GM18499 (cell line): ENCODE results near the gene MTCH1.

ENCODE experiments used
- ATAC-seq: cut with Tn5 transposase; IDR thresholded peaks from one replicate; pipeline ENCODE4 v1.9.1; 2021; ENCODE audit warnings: moderate number of reproducible peaks; ENCODE audit not compliant: insufficient read depth, unreplicated experiment

The MTCH1 gene

DNA sequence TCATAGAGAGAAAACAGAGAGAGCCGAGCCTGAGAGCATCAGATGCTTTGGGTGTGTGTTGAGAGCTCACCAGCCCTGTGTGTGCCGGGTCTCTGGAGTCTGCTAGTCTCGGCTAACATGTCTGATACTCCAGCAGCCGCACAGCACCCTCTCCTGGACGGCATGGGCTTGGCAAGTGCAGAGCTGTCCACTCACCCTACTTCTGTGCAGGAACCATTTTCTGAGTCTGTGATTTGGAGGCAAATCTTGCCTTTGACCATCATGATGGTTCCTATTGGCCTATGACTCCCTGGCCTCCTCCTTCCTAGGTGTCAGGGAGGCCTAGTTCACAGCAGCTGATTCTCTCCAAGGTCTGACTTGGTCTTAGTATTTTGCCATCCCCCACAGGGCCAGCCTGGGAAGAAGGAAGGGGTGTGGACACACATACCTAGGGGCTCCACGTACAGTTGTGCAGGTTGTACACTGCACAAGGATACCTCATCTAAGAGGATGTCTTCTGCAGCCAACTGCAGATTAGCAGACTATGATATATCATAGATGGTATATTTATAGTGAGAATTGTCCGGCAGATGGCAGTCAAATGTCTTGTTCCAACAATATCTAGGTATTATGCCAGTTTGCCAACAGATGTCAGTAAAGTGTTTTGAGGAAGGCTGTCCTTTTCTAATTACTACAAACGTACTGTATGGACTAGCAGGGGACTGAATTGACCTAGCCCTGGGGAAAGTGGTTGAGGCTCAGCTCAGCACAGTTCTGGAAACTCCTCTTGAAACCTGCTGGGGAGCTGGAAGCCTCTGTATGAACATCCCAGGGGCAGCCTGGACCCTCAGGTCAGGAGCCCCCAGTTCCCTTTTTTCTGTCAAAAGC lies 32.4 kb upstream of the MTCH1 start:
- peak; percentile 46 for ATAC-seq

DNA sequence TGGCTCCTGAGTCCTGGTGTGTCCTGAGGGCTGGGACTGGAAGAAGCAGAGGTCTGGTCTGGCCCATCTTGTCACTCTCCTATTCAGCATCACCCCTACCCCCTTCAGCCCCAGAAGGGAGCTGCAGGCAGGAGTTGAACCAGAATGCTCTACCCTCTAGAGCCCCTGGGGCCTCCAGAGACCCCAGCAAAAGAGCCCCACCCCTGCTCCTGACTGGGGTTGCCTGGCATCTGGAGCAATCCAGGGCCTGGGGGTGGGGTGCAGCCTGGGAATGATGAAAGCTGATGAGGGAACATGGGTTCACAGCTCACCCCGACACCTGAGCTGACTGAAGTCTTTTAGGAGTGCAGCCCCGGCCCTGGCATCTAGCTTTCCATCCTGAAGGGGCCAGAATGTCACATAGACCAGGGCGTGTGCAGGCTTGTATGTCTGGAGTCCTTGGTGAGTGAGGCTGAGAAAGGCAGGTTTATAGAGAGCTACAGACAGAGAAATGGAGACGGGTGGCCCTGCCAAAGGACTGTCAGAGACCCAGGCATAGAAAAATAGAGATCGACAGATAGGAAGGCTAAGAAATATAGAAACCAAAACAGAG lies 31.7 kb upstream of the MTCH1 start:
- no peak for ATAC-seq

DNA sequence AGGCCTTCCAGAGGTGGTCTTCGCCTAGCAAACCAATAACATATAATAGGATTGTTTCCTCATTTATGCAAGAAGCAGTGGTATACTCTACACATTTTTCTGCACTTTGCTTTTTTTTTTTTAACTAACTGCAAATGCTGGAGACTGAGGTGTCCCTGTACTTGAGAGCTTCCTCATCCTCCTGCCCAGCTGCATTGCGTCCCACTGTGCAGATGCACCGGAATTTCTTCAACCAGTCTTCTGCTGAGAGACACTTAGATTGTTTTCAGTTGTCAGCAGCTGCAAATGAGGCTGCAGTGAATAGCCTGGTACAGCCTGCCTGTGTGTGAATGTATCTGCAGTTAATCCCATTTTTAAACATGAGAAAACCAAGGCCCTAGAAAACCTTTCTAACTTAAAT lies 31.0 kb upstream of the MTCH1 start:
- ATAC-seq = no peak

DNA sequence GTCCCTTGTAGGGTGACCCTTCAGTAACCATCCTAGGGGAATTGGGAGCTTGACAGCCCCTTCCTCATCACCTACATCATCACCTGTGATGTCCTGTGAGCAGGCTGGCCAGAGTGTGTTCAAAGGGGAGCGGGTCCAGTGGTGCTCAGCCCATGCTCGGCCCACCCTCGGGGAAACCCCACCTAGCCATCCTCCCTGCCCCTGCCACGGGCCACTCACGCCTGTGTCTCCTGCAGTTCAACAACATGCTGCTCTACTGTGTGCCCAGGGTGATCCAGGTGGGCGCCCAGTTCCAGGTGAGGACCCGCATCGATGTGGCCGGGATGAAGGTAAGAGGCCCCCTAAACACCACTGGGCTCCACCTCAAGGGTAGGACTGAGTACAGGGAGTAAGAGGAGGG lies 29.5 kb upstream of the MTCH1 start:
- ATAC-seq = no peak

DNA sequence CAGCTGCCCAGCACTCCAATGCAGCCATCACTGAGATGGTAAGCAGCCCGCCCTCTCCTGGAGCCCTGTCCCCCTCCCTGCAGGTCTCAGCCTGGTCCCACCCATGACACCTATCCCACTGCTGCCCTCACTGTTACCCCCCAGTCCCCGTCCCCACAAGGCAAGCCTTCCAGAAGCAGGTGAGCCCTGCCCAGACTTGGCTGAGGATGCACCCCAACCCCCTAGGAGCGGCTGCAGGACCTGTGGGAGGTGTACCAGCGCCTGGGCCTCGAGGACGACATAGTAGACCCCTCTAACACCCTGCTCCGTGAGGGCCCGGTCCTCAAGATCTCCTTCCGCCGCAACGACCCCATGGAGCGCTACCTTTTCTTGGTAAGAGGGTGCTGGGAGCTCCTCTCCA lies 28.7 kb upstream of the MTCH1 start:
- no peak for ATAC-seq

DNA sequence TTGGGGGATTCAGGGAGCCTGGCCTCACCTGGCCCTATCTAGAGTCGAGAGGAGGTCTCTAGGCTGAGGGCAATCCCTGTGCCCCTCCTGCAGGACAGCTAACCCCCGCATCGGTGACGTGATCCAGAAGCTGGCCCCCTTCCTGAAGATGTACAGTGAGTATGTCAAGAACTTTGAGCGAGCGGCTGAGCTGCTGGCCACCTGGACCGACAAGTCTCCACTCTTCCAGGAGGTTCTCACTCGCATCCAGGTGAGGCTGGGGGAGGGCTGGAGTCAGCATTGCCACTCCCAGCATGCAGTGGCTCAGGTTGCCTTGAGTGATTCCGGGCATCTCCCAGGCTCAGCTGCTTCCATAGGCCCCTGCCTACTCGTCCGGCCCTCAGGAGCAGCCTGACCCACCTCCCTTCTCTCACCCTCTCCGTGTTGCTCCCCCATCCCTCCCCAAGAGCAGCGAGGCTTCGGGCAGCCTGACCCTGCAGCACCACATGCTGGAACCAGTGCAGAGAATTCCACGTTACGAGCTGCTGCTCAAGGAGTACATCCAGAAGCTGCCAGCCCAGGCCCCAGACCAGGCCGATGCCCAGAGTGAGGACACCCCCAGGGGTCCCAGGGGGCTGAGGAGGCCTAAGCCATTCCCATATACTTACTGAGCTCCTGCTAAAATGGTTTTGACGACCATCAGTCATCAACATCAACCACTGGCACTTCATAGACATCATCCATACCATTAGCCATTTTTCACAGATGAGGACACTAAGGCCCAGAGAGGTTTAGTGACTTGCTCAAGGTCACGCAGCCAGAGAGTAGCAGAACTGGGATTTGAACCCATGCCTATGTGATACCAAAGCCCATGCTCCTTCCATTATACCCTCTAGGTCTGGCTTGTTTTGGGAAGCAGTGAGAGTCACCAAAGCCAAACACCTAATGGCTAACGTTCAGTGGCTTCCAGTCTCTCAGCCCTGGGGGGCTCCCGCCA lies 27.8 kb upstream of the MTCH1 start:
- no peak for ATAC-seq

DNA sequence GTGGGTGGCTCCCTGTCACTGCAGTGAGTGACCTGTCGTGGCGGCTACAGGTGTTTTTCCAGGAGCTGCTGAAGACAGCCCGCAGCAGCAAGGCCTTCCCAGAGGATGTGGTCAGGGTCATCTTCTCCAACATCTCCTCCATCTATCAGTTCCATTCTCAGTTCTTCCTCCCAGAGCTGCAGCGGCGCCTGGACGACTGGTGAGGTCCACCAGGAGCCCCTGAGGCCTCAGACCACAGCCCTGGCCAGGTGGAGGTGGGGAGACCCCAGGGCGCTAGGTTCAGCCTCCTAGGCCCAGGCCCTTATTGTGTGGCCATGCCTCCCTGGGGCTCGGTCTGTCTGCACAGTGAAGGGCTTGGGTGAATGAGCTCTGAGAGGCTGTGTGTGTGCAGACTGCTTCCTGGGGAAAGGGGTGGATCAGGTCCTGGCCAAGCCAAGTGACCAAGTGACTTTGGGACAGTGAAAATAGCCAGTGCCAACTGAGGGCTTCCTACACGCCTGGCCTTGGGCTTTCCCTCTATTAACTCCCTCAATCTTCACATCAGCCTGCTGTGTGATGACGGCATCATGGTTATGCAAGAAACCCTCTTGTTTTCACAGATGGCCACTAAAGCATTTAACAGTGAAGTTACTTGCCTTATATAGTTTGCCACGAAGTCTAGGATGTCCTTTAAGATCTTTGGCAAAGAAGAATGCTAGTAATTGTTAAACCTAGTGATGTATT lies 25.8 kb upstream of the MTCH1 start:
- ATAC-seq = no peak

DNA sequence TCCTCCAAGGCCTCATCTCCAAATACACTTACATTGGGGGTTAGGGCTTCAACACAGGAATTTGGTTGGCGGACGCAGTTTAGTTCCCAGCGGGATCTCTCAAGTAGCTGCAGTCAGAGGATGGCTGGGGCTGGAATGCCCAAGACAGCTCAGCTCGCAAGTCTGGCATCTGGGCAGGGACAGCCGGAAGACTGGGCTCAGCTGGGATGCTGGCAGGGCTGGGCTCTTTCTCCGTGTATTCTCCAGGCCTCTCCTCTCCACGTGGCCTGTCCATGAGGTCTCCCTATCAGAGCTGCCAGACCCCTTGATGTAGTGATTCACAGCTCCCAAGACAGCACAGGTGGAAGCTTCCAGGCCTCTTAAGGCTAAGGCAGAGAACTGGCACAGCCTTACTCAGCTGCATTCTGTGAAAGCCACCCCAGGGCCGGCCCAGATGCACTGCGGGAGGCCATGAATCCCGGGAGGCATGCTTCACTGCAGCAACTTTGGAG lies 24.5 kb upstream of the MTCH1 start:
- ATAC-seq = no peak

DNA sequence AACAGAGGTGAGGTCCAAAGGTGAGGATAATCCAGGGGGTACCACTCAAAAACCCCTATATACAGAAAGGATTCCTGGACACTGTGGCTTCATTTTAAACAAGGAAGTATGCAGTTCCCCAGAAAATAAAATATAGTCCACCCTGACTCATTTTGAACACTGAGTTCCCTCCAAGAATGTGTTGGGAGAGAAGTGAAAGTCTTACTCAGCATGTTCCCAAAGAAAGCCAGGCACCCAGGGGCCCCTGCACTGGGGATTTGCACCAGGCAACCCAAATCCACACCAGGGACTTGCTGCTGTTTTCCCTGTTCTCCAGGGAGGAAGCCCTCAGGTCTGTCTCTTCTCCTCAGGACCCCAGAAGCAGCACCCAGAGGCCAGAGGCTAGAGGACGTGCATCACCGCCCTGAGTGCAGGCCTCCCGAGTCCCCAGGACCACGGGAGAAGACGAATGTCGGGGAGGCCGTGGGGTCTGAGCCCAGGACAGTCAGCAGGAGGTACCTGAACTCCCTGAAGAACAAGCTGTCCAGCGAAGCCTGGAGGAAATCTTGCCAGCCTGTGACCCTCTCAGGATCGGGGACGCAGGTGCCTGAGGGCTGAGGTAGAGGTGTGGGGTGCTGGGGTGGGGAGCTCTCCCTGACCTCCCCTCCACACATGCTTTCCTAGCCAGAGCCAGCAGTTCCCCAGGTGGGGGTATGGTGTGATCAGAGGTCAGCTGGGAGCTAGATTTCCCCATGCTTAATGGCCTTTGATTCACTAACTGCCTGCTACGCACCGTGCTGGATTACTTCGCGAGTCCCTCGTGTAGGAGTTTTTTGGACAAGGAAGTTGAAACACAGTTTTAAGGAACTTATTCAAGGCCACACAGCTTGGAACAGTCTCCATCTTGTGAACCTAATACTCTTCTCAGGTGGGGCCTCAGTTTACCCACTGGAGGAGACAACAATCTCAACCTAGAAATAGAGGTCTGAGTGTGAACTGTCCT lies 22.8 kb upstream of the MTCH1 start:
- ATAC-seq = no peak

DNA sequence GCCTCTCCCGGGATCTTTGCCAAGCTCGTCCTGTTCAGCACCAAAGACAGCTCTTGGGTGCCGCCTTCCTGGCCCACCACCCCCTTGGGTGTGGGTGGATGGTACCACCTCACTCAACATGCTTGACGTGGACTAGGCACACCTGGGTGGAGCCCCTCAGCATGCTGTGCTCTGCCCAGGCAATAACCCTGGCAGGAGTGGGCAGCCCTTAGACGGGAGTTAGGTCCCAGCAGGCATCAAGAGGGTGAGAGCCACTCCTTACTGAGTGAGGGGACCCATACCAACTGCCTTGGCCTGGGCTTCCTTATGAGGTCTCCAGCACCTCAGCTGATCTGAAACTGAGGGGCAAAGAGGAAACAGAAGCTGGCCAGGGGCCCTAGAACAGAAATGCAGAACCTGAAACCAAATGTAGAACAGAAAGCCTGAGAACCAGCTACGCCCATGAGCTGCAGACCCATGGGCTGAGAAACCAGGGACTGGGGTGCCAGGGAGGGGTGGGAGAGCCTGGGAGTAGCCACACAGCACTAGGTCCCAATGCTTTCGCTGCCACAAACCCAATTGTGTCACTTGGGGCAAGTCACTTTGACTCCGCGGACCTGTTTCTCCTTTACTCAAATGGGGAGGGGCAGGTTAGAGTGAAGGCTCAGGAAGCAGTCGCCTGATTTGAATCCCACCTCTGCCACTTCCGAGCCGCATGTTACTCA lies 21.5 kb upstream of the MTCH1 start:
- no peak for ATAC-seq

DNA sequence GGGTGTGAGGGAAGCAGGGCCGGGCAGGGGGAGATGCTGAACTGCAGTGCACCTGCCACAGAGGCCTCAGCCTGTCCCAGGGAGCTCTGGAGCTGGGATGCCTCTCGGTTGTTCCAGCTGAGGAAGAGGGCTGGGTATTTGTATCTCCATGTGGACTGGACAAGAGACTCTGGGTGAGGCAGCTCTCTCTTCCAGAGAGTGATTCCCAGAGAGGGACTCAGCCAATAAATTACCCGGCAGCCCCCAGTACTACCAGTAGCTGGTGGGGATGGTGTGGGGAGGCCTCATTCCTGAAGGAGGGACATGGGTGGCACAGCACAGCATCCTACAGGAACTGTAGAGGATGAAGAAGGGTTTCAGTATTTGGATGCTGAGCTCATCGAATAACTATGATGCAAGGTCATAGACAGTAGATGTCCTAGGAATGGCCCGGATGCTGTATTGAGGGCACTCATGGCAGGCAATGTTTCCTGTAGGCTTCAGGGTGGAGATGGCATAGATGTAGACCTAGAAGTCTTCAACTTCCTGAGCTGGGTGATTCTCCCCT lies 20.9 kb upstream of the MTCH1 start:
- ATAC-seq = no peak

DNA sequence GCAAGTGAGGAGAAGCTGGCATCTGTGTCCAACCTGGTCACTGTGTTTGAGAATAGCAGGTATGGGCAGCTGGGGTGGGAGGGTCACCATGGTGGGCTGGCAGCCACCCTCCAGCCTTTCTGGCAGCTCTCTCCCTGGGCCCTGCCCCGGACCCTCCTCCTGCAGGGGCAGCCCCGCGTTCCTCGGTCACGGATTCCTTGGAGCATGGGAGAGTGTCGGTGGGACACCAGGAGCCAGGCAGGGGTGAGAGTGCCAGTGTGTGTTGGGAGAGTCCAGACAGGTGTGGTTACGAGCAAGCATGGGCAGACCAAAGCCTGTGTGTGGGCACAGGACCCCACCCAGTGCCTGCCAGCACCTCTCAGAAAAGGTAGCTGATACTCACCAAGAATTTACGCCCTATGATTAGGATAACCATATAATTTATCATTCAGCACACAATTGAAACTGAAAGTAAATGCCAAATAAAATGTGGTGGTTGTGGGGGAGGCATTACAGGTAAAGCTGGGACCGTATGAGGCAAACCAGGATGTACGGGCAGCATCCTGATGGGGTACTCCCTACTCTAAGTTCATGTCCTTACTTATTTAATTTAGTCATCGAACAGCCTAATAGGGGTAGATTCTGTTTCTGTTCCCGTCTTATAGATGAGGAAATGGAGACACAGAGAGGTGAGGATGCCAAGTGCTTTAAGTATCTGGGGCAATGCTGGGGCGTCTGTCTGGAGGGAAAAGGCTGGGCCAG lies 20.0 kb upstream of the MTCH1 start:
- ATAC-seq = no peak

DNA sequence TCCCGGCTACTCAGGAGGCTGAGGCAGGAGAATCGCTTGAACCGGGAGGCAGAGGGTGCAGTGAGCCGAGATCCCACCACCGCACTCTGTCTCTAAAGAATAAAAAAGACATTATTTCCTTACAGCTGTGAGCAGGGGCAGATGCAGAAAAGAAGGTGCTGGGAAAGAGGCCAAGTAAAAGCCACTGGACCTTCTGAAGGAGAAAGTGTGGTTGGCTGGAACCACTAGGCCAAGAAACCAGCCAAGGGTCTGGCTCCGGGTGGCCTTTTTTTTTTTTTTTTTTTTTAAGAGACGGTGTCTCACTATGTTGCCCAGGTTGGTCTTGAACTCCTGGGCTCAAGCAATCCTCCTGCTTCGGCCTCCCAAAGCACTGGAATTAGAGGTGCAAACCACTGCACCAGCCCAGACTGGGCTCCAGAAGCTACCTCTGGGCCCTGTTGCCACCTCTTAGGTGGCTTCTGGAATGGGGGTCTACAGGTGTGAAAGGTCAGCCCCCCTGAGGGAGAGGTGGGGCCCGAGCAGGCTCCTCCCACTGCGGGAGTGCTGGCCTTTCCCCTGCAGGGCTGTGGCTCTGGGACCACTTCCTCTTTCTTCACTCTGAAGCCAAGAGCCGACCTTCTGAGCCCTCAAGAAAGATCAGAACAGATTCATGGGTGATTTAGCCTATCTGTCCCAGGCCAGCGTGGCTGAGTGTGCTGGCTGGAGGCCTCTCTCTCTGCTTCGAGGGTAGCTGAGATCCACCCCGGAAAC lies 19.2 kb upstream of the MTCH1 start, which contains the start of gene FGD2:
Gene FGD2, plus strand, starts transcription at position 595 of the 750 bp plus-strand sequence. CDS start 163 bp downstream, outside the sequence.
- peak; percentile 48 for ATAC-seq

DNA sequence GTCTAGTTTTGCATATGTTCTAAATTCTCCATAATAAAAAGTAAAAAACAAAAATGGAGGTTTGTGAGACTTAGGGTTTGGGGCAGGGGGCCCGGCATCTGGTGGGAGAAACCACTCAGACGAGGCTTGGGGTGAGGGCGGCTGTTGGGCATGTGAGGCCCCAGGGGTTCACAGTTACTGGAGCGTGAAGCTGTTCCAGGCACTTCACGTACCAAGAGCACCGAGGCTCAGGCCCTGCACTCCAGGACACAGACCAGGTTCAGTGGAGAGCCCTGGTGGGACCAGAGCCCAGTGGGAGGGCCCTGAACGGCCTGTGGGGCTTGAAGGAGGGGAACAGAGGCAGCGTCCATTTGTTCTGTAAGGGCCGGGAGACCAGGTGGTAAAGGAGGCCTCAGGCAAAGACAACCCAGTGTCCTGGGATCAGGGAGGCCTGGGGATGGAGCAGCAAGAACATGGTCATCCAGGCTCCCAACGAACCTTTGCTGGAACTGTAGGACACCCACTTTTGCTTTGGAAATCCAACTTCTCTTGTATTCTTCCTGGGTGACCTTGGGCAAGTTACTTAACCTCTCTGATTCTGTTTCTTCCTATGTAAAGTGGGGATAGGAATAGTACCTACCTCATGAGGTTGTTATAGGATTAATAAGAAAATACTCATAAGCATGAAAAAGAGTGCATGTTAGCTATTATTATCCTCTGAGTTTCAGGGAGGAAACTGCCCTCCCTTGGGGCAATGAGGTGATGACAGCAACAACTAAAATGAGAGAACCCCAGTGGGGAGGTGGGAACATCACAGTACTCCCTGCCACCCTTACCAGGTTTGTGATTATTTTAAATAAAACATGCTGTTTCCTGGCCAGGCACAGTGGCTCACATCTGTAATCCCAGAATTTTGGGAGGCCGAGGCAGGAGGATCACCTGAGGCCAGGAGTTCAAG lies 18.3 kb upstream of the MTCH1 start:
- ATAC-seq = no peak

DNA sequence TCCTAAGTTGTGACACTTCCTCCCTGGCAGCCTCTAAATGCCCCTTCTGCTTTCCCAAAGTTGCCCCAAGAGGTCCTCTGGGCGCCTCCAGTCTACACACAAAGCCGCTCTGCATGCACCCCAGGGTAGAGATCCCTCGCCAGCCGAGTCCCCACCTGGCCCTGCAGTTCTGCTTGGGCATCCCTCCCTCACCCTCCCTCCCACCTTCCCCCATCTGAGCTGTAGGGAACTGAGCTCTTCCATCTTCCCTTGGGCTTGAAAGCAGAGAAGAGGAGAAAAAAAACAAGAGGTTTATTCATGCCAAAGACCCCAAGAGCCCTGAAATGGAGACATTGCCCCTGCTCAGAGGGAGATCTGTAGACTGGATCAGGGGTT lies 13.7 kb upstream of the MTCH1 start:
- ATAC-seq = no peak
